Ovary (tissue), 3 donors: Measurements from ENCODE around the gene CPVL.

Experiments
- CTCF ChIP-seq, 3 donors: fragments of 450-650 bp in 2 of 3; fragments of 200-600 bp in 1 of 3; IDR thresholded peaks; one replicate each; pipeline versions ENCODE4 v1.5.1 to v1.8.0; 2016 to 2022; ENCODE audit warnings: antibody characterized with exemption in 3 of 3, mild to moderate bottlenecking in 1 of 3
- EP300 ChIP-seq: sonication (generic); formaldehyde crosslinking; IDR thresholded peaks from one replicate; pipeline ENCODE4 v1.6.1; 2017; ENCODE audit warnings: antibody characterized with exemption
- POLR2A ChIP-seq: fragments of 450-650 bp; IDR thresholded peaks from one replicate; pipeline ENCODE4 v1.6.1; 2017; ENCODE audit warnings: antibody characterized with exemption, mild to moderate bottlenecking, moderate library complexity
- donor health status: DM: no; HTN: no; CAD: no.

GRCh38 chr7:29005829-29006228, 140.5 kb downstream of the CPVL start:
- TF ChIP-seq CTCF (IDR thresholded peaks at IDR 0.05) (no peak), POLR2A (no peak), EP300 (no peak)
